Mesenchymal stem cell (in vitro differentiated cells and primary cell): ENCODE data around the gene OR8B2.
"Not testable (repeated sequence)": the region's sequence is repeated elsewhere in the genome, so short reads cannot be mapped to it uniquely, and the experiment has no call there.

Experiments used
- DNase-seq: peaks from one replicate; pipeline ENCODE4 v3.0.0-alpha.2; 2013
- H2AFZ ChIP-seq: one replicate; pipeline ENCODE4 v1.6.1; 2013; ENCODE audit warnings: low read depth, mild to moderate bottlenecking, control low read depth, inconsistent platforms, low read length, moderate library complexity
- H2AK5ac ChIP-seq: 2 replicates; pipeline ENCODE4 v1.6.1; 2013; ENCODE audit warnings: low read length, moderate library complexity, mild to moderate bottlenecking, inconsistent platforms; ENCODE audit not compliant: severe bottlenecking
- H2BK120ac ChIP-seq: one replicate; pipeline ENCODE4 v1.6.1; 2013; ENCODE audit warnings: low read depth, mild to moderate bottlenecking, inconsistent platforms, low read length, moderate library complexity
- H2BK12ac ChIP-seq, 2 experiments: one replicate each; pipeline ENCODE4 v1.6.1; 2013; ENCODE audit warnings: inconsistent platforms in 2 of 2, low read length in 2 of 2, mild to moderate bottlenecking in 2 of 2, moderate library complexity in 2 of 2, control low read depth in 1 of 2
- H2BK15ac ChIP-seq: one replicate; pipeline ENCODE4 v1.6.1; 2013; ENCODE audit warnings: mild to moderate bottlenecking, low read depth, inconsistent platforms; ENCODE audit not compliant: poor library complexity, severe bottlenecking
- H2BK5ac ChIP-seq: 2 replicates; pipeline ENCODE4 v1.6.1; 2013; ENCODE audit warnings: low read depth, mild to moderate bottlenecking, low read length, control low read depth, inconsistent platforms; ENCODE audit not compliant: poor library complexity, severe bottlenecking
- H3K14ac ChIP-seq, 2 experiments: one replicate each; pipeline ENCODE4 v1.6.1; 2013; ENCODE audit warnings: inconsistent platforms in 2 of 2, low read length in 2 of 2, control low read depth in 1 of 2, mild to moderate bottlenecking in 1 of 2, moderate library complexity in 1 of 2
- H3K18ac ChIP-seq, 2 experiments: one replicate each; pipeline ENCODE4 v1.6.1; 2013; ENCODE audit warnings: inconsistent platforms in 2 of 2, low read length in 2 of 2, control low read depth in 1 of 2, low read depth in 1 of 2, mild to moderate bottlenecking in 1 of 2
- H3K23ac ChIP-seq, 2 experiments: one replicate each; pipeline ENCODE4 v1.6.1; 2013; ENCODE audit warnings: inconsistent platforms in 2 of 2, low read length in 2 of 2, mild to moderate bottlenecking in 2 of 2, moderate library complexity in 2 of 2, control low read depth in 1 of 2
- H3K27ac ChIP-seq: 2 replicates; pipeline ENCODE4 v1.5.1; 2013; ENCODE audit warnings: mild to moderate bottlenecking, moderate library complexity, low read length, control low read depth, inconsistent platforms; ENCODE audit not compliant: poor library complexity, severe bottlenecking
- H3K27me3 ChIP-seq, 2 experiments: 2 replicates each; pipeline versions ENCODE4 v1.6.1 to v1.7.0; 2013; ENCODE audit warnings: low read length in 2 of 2, mild to moderate bottlenecking in 2 of 2, moderate library complexity in 2 of 2, control low read depth in 1 of 2, inconsistent platforms in 1 of 2; ENCODE audit not compliant: control insufficient read depth in 1 of 2, insufficient read depth in 1 of 2
- H3K36me3 ChIP-seq, 2 experiments: 2 replicates each; pipeline versions ENCODE4 v1.6.1 to v1.7.0; 2013; ENCODE audit warnings: low read length in 2 of 2, control low read depth in 1 of 2, inconsistent platforms in 1 of 2, low read depth in 1 of 2, mild to moderate bottlenecking in 1 of 2; ENCODE audit not compliant: insufficient read depth in 2 of 2, control insufficient read depth in 1 of 2
- H3K4ac ChIP-seq, 2 experiments: one replicate each; pipeline ENCODE4 v1.6.1; 2013; ENCODE audit warnings: inconsistent platforms in 2 of 2, low read length in 2 of 2, mild to moderate bottlenecking in 2 of 2, moderate library complexity in 2 of 2, control low read depth in 1 of 2, low read depth in 1 of 2
- H3K4me1 ChIP-seq: 2 replicates; pipeline ENCODE4 v1.6.1; 2013; ENCODE audit warnings: low read depth, low read length, control low read depth; ENCODE audit not compliant: control insufficient read depth, insufficient read depth
- H3K4me2 ChIP-seq: 2 replicates; pipeline ENCODE4 v1.6.1; 2013; ENCODE audit warnings: low read length, mild to moderate bottlenecking, inconsistent platforms; ENCODE audit not compliant: poor library complexity, severe bottlenecking
- H3K4me3 ChIP-seq, 2 experiments: 2 replicates each; pipeline versions ENCODE4 v1.5.1 to v1.7.0; 2013; ENCODE audit warnings: low read length in 2 of 2, mild to moderate bottlenecking in 2 of 2, control low read depth in 1 of 2, low read depth in 1 of 2; ENCODE audit not compliant: insufficient read depth in 1 of 2
- H3K79me1 ChIP-seq: replicated peaks from 2 replicates; pipeline ENCODE4 v1.6.1; 2013; ENCODE audit warnings: mild to moderate bottlenecking, control low read depth, low read length, inconsistent platforms; ENCODE audit not compliant: poor library complexity, severe bottlenecking
- H3K9ac ChIP-seq: 2 replicates; pipeline ENCODE4 v1.7.0; 2013; ENCODE audit warnings: mild to moderate bottlenecking, low read length, moderate library complexity
- H3K9me3 ChIP-seq: 2 replicates; pipeline ENCODE4 v1.7.0; 2013; ENCODE audit warnings: mild to moderate bottlenecking, low read length; ENCODE audit not compliant: control insufficient read depth
- H4K8ac ChIP-seq: one replicate; pipeline ENCODE4 v1.6.1; 2013; ENCODE audit warnings: inconsistent platforms, mild to moderate bottlenecking, low read length, moderate library complexity
- H4K91ac ChIP-seq: one replicate; pipeline ENCODE4 v1.6.1; 2013; ENCODE audit warnings: mild to moderate bottlenecking, low read length, inconsistent platforms
- WGBS: methylation state at CpG from one replicate; pipeline ENCODE4 v1.1.7; 2013; ENCODE audit warnings: mixed read lengths; 5-methylcytosine and 5-hydroxymethylcytosine counted together

Gene OR8B2

GRCh38 chr11:124382857-124383256, 1.4 kb downstream of the OR8B2 start:
- H3K27me3 ChIP-seq, H3K79me1 ChIP-seq, H3K14ac ChIP-seq, H3K4me1 ChIP-seq, H4K91ac ChIP-seq, H2BK5ac ChIP-seq, H3K9me3 ChIP-seq, H2AK5ac ChIP-seq, H4K8ac ChIP-seq, H3K18ac ChIP-seq, H3K36me3 ChIP-seq, H2BK15ac ChIP-seq, H3K27ac ChIP-seq, H3K9ac ChIP-seq, H3K23ac ChIP-seq, DNase-seq, H2AFZ ChIP-seq, H3K4ac ChIP-seq, H2BK120ac ChIP-seq, H3K4me3 ChIP-seq, H3K4me2 ChIP-seq, H2BK12ac ChIP-seq: not testable (repeated sequence)
- WGBS: 100% methylated on average over 2 of the region's 6 CpGs

GRCh38 chr11:124380585-124380984, 3.7 kb downstream of the OR8B2 start:
- Histone ChIP-seq H2BK12ac (no peak overlapping the region), H3K27ac (no peak overlapping the region), H3K36me3 (no peaks in the 10 kb centered on the region), H3K4me2 (no peak overlapping the region), H3K18ac (no peak overlapping the region), H2AFZ (no peak overlapping the region), H2AK5ac (no peak overlapping the region), H3K79me1 (no peaks in the 10 kb centered on the region), H4K91ac (no peak overlapping the region), H3K4me3 (no peak overlapping the region), H3K9me3 (no peaks in the 10 kb centered on the region), H2BK5ac (no peak overlapping the region), H2BK120ac (no peak overlapping the region), H3K23ac (no peak overlapping the region), H3K27me3 (no peaks in the 10 kb centered on the region), H4K8ac (no peak overlapping the region), H3K4ac (no peak overlapping the region), H3K9ac (no peak overlapping the region), H3K4me1 (no peaks in the 10 kb centered on the region), H3K14ac (no peak overlapping the region), H2BK15ac (no peak overlapping the region)
- DNase-seq: no peak
- 100% methylated on average over 2 of the region's 2 CpGs for WGBS

GRCh38 chr11:124376280-124376679, 8.0 kb downstream of the OR8B2 start:
- no peak overlapping the region for H3K9ac ChIP-seq
- H3K18ac ChIP-seq: no peak overlapping the region
- no peak overlapping the region for H3K4me3 ChIP-seq
- no peak overlapping the region for H3K4ac ChIP-seq
- no peaks in the 10 kb centered on the region for H3K36me3 ChIP-seq
- no peak overlapping the region for H2BK15ac ChIP-seq
- no peak overlapping the region for H2BK120ac ChIP-seq
- H3K4me2 ChIP-seq: no peak overlapping the region
- H3K9me3 ChIP-seq: no peaks in the 10 kb centered on the region
- H2BK12ac ChIP-seq: no peak overlapping the region
- no peaks in the 10 kb centered on the region for H3K79me1 ChIP-seq
- no peak overlapping the region for H3K27ac ChIP-seq
- H4K8ac ChIP-seq: no peak overlapping the region
- no peaks in the 10 kb centered on the region for H3K4me1 ChIP-seq
- no peak overlapping the region for H3K14ac ChIP-seq
- DNase-seq: no peak
- no peak overlapping the region for H2BK5ac ChIP-seq
- H2AK5ac ChIP-seq: no peak overlapping the region
- no peaks in the 10 kb centered on the region for H3K27me3 ChIP-seq
- no peak overlapping the region for H4K91ac ChIP-seq
- 48% methylated on average over 3 of the region's 3 CpGs for WGBS
- no peak overlapping the region for H2AFZ ChIP-seq
- no peak overlapping the region for H3K23ac ChIP-seq

DNA sequence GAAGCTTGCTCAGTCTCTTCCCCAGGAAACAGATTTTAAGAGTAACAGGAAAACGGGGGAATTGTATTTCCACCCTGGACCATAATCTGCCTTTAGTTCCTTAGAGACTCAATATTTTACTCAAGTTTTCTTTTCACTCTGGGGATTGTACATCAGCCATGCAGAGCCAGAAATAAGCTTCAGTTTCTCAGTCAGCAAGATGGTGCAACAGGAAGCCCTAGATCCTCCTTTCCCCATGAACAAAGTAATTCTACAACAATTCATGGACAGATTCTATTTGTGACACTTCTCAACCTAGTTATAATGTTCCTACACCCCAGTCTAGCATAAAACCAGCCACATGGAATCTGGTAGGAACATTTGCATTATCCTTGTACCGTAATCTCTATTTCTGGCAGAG, 24.7 kb downstream of the OR8B2 start:
- Histone ChIP-seq H2BK120ac (no peak overlapping the region), H3K4me2 (no peak overlapping the region), H3K79me1 (no peaks in the 10 kb centered on the region), H3K4ac (no peak overlapping the region), H3K4me3 (no peak overlapping the region), H3K27me3 (no peaks in the 10 kb centered on the region), H2AK5ac (no peak overlapping the region), H3K36me3 (no peaks in the 10 kb centered on the region), H3K14ac (no peak overlapping the region), H3K9ac (no peak overlapping the region), H4K8ac (no peak overlapping the region), H4K91ac (no peak overlapping the region), H3K18ac (no peak overlapping the region), H3K9me3 (no peaks in the 10 kb centered on the region), H3K27ac (no peak overlapping the region), H2BK15ac (no peak overlapping the region), H2BK12ac (no peak overlapping the region), H3K4me1 (no peaks in the 10 kb centered on the region), H3K23ac (no peak overlapping the region), H2AFZ (no peak overlapping the region), H2BK5ac (no peak overlapping the region)
- no peak for DNase-seq
- WGBS: 48% methylated on average over 2 of the region's 2 CpGs
